HG02642 (cell line): ENCODE results near the gene VAMP3.
A peak's percentile ranks its signal among the peaks of the same experiment; 100 is the strongest.
"Not testable (repeated sequence)": the region's sequence is repeated elsewhere in the genome, so short reads cannot be mapped to it uniquely, and the experiment has no call there.

Experiments used
- ATAC-seq: cut with Tn5 transposase; IDR thresholded peaks from one replicate; pipeline ENCODE4 v1.9.1; 2021; ENCODE audit warnings: mild to moderate bottlenecking; ENCODE audit not compliant: unreplicated experiment, poor library complexity

Gene VAMP3

GRCh38 chr1:7761103-7761502 lies 10.0 kb upstream of the VAMP3 start:
- ATAC-seq = no peak

- ATAC-seq = no peak
Measured at GRCh38 chr1:7767176-7767575, 3.9 kb upstream of the VAMP3 start.

- ATAC-seq = no peak
Measured at GRCh38 chr1:7768583-7768982, 2.5 kb upstream of the VAMP3 start.

GRCh38 chr1:7769673-7770412 lies 1.3 kb upstream of the VAMP3 start:
- ATAC-seq = no peak

- ATAC-seq = no peak
Measured at GRCh38 chr1:7770669-7770996, 463 bp upstream of the VAMP3 start.

GRCh38 chr1:7771823-7772299 lies 765 bp downstream of the VAMP3 start:
- no peak for ATAC-seq

GRCh38 chr1:7777591-7777990 lies 6.5 kb downstream of the VAMP3 start:
- ATAC-seq = no peak

GRCh38 chr1:7778133-7778628 lies 7.1 kb downstream of the VAMP3 start:
- ATAC-seq = no peak

- no peak for ATAC-seq
Measured at GRCh38 chr1:7780976-7781375, 9.9 kb downstream of the VAMP3 start.

- no peak for ATAC-seq
Measured at GRCh38 chr1:7781501-7781900, 10.4 kb downstream of the VAMP3 start.

- no peak for ATAC-seq
Measured at GRCh38 chr1:7781923-7782495, 10.9 kb downstream of the VAMP3 start.

GRCh38 chr1:7783178-7783711 lies 12.1 kb downstream of the VAMP3 start:
- ATAC-seq = no peak

GRCh38 chr1:7783826-7784491 lies 12.9 kb downstream of the VAMP3 start, which contains the start of gene PER3:
PER3 (plus strand) TSS chr1:7784291; CDS start chr1:7784878, 587 bp downstream.
- ATAC-seq = peak; percentile 91

GRCh38 chr1:7784492-7785071 lies 13.5 kb downstream of the VAMP3 start:
- ATAC-seq = peak; percentile 2

GRCh38 chr1:7785108-7785507 lies 14.0 kb downstream of the VAMP3 start:
- no peak for ATAC-seq

GRCh38 chr1:7786795-7787194 lies 15.7 kb downstream of the VAMP3 start:
- no peak for ATAC-seq

GRCh38 chr1:7789828-7790227 lies 18.7 kb downstream of the VAMP3 start:
- no peak for ATAC-seq

GRCh38 chr1:7791027-7791426 lies 19.9 kb downstream of the VAMP3 start:
- ATAC-seq = not testable (repeated sequence)

GRCh38 chr1:7795406-7795805 lies 24.3 kb downstream of the VAMP3 start:
- ATAC-seq = no peak

- no peak for ATAC-seq
Measured at GRCh38 chr1:7805460-7805859, 34.4 kb downstream of the VAMP3 start.
